Spinal cord (tissue), 10 donors: ENCODE results near the gene DPF3. TPM values are rescaled to one million over a fixed set of nuclear protein-coding genes. Genes with fewer than 3 reads are reported as not detected.
A peak's percentile ranks its signal among the peaks of the same experiment; 100 is the strongest.

Experiments used
- DNase-seq, 6 donors: peaks; one replicate each; pipeline versions ENCODE4 v3.0.0 to v3.0.0-alpha.2; 2013 to 2015; ENCODE audit warnings: low spot score in 6 of 6, low read depth in 4 of 6
- H3K27ac ChIP-seq: one replicate; pipeline ENCODE4 v1.5.1; 2013; ENCODE audit warnings: low read depth, low read length, control low read depth
- H3K27me3 ChIP-seq: one replicate; pipeline ENCODE4 v1.6.1; 2013; ENCODE audit warnings: low read length; ENCODE audit not compliant: control insufficient read depth, insufficient read depth
- H3K36me3 ChIP-seq: one replicate; pipeline ENCODE4 v1.6.1; 2013; ENCODE audit warnings: low read length; ENCODE audit not compliant: control insufficient read depth, insufficient read depth
- H3K4me1 ChIP-seq: one replicate; pipeline ENCODE4 v1.6.1; 2013; ENCODE audit warnings: low read length; ENCODE audit not compliant: control insufficient read depth, insufficient read depth
- H3K4me3 ChIP-seq: one replicate; pipeline ENCODE4 v1.5.1; 2013; ENCODE audit warnings: low read depth, low read length, control low read depth
- H3K9me3 ChIP-seq: one replicate; pipeline ENCODE4 v1.6.1; 2013; ENCODE audit warnings: low read length; ENCODE audit not compliant: control insufficient read depth, insufficient read depth
- WGBS: methylation state at CpG from one replicate; pipeline ENCODE4 v1.1.5; 2013; ENCODE audit warnings: missing lambda C conversion rate; ENCODE audit not compliant: insufficient coverage; 5-methylcytosine and 5-hydroxymethylcytosine counted together
- polyA plus RNA-seq, 2 donors: library from polyadenylated mRNA; unstranded; fragments of 120-200 nt; gene quantifications; one replicate each; pipeline ENCODE4 v1.2.1, GENCODE V29; 2013; ENCODE audit not compliant: insufficient read length in 2 of 2
- total RNA-seq, 2 donors: library from RNA; depleted of rRNA in 1 of 2; stranded (reverse); fragments of 120-200 nt in 1 of 2; fragments of >200 nt in 1 of 2; gene quantifications; one replicate each; pipeline versions ENCODE4 v1.2.3 to v1.2.4, GENCODE V29; 2013 to 2014
- donor health status: healthy.

DPF3 gene
- total and polyA plus RNA-seq, 4 donors: 9.6 to 14.5 (median 12.8) TPM

GRCh38 chr14:72815430-72815829 is 78.5 kb downstream of the DPF3 start:
- WGBS: 85% methylated on average over 4 of the region's 4 CpGs
- peaks cover 22% of the 10 kb centered on the region for H3K4me1 ChIP-seq
- H3K27me3 ChIP-seq: no peaks in the 10 kb centered on the region
- H3K36me3 ChIP-seq: no peaks in the 10 kb centered on the region
- H3K9me3 ChIP-seq: no peaks in the 10 kb centered on the region
- no peak overlapping the region for H3K27ac ChIP-seq
- H3K4me3 ChIP-seq: no peak overlapping the region
- DNase-seq: no peak

GRCh38 chr14:72812292-72812851 is 81.5 kb downstream of the DPF3 start:
- no peaks in the 10 kb centered on the region for H3K36me3 ChIP-seq
- H3K27ac ChIP-seq: peak overlapping the region; percentile 10
- peaks cover 29% of the 10 kb centered on the region for H3K4me1 ChIP-seq
- H3K4me3 ChIP-seq: no peak overlapping the region
- H3K27me3 ChIP-seq: no peaks in the 10 kb centered on the region
- DNase-seq: peak in 2 of 6 donors; percentile 35 to 61
- no peaks in the 10 kb centered on the region for H3K9me3 ChIP-seq
- WGBS: 54% methylated on average over 17 of the region's 17 CpGs

DNA sequence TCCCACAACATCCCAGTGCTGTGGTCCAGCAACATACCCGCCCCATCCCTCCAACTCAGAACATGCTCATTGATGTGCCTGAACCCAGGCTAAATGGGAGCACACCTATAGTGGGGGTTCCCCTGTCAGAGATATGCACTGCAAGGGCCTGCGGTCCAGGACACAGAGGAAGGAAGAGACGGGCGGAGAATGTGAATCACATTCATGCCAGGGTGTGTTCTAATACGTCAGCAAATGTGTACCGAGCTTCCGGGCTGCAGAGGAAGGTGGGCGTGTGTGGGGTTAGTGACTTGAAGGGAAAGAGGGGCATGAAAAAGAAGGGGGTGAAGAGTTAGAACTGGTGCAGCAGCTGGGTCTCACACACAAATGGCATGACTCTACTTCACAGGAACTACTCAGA is 83.7 kb downstream of the DPF3 start:
- Histone ChIP-seq H3K4me3 (no peak overlapping the region), H3K9me3 (no peaks in the 10 kb centered on the region), H3K27me3 (no peaks in the 10 kb centered on the region), H3K27ac (no peak overlapping the region), H3K36me3 (no peaks in the 10 kb centered on the region), H3K4me1 (peaks cover 29% of the 10 kb centered on the region)
- no peak for DNase-seq
- 94% methylated on average over 7 of the region's 8 CpGs for WGBS

DNA sequence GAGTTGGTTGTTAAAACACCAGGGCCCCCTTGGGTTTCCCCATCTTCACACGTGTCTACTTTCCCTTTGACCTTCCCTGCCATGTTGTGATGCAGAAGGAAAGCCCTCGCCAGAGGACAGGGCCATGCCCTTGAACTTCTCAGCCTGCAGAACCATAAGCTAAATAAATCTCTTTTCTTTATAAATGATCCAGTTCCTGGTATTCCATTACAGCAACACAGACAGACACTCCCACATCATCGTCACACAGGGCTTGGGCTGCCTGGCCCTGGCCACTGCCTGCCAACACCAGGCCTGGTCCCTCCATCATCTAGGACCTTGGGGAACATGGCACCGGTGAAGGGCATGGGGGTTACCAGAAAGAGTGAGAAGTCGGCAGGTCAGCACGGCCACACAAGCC is 84.8 kb downstream of the DPF3 start:
- H3K36me3 ChIP-seq: no peaks in the 10 kb centered on the region
- no peak overlapping the region for H3K4me3 ChIP-seq
- H3K9me3 ChIP-seq: no peaks in the 10 kb centered on the region
- H3K27me3 ChIP-seq: no peaks in the 10 kb centered on the region
- H3K4me1 ChIP-seq: peaks cover 29% of the 10 kb centered on the region
- H3K27ac ChIP-seq: no peak overlapping the region
- no peak for DNase-seq
- WGBS: 57% methylated on average over 3 of the region's 6 CpGs

GRCh38 chr14:72808564-72808963 is 85.3 kb downstream of the DPF3 start:
- no peak overlapping the region for H3K27ac ChIP-seq
- no peaks in the 10 kb centered on the region for H3K36me3 ChIP-seq
- no peak overlapping the region for H3K4me3 ChIP-seq
- WGBS: 100% methylated on average over 1 of the region's 4 CpGs
- DNase-seq: peak in 1 of 6 donors; percentile 31
- H3K4me1 ChIP-seq: peaks cover 31% of the 10 kb centered on the region
- H3K9me3 ChIP-seq: no peaks in the 10 kb centered on the region
- H3K27me3 ChIP-seq: no peaks in the 10 kb centered on the region

DNA sequence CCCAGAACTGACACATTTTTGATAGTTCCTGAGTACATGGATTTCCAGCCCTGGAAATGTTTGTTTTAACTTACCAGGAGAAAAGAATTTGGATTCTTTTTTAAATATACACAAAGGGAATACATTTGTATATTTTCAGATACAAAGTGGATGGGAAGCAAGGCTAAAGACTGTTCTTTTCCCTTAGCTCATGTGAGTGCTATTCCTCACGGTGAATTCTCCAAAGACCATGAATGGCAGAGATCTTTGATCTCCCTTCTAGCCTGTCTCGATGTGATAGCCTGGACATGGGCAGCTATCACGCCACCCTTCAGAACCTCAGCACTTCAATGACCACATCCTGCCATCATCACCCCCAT is 91.3 kb downstream of the DPF3 start:
- H3K27me3 ChIP-seq: no peaks in the 10 kb centered on the region
- H3K27ac ChIP-seq: no peak overlapping the region
- H3K9me3 ChIP-seq: no peaks in the 10 kb centered on the region
- peaks cover 10% of the 10 kb centered on the region for H3K4me1 ChIP-seq
- DNase-seq: no peak
- no peak overlapping the region for H3K4me3 ChIP-seq
- 84% methylated on average over 3 of the region's 3 CpGs for WGBS
- H3K36me3 ChIP-seq: no peaks in the 10 kb centered on the region

- no peaks in the 10 kb centered on the region for H3K36me3 ChIP-seq
- H3K9me3 ChIP-seq: no peaks in the 10 kb centered on the region
- no peak overlapping the region for H3K4me3 ChIP-seq
- no peak overlapping the region for H3K27ac ChIP-seq
- WGBS: 94% methylated on average over 5 of the region's 5 CpGs
- H3K27me3 ChIP-seq: no peaks in the 10 kb centered on the region
- H3K4me1 ChIP-seq: peaks cover 10% of the 10 kb centered on the region
- DNase-seq: no peak
These were observed 91.9 kb downstream of the DPF3 start for GRCh38 chr14:72801836-72802587.

DNA sequence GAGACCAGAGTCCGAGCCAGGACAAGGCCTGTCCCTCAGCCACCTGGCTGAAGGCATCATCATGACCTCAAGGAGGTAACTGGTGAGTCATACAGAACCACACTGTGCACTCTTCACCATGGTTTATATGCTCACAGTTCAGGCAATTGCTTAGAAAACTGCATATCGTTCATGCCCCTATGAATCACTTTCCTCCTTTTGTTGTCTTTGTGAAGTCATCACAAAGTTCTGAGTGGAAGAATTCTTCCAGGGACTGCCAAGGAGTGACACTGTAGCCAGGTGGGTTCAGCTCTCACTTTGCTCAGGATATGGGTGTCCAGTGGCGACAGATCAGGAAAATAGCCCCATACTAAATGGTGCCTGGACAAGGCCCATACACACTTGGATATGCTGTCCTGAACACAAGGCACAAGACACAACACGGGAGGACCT is 92.5 kb downstream of the DPF3 start:
- Histone ChIP-seq H3K27ac (no peak overlapping the region), H3K4me3 (no peak overlapping the region), H3K4me1 (peaks cover 10% of the 10 kb centered on the region), H3K9me3 (no peaks in the 10 kb centered on the region), H3K36me3 (no peaks in the 10 kb centered on the region), H3K27me3 (no peaks in the 10 kb centered on the region)
- 87% methylated on average over 3 of the region's 4 CpGs for WGBS
- DNase-seq: no peak

- no peaks in the 10 kb centered on the region for H3K27me3 ChIP-seq
- peaks cover 10% of the 10 kb centered on the region for H3K4me1 ChIP-seq
- WGBS: 78% methylated on average over 3 of the region's 4 CpGs
- no peaks in the 10 kb centered on the region for H3K9me3 ChIP-seq
- H3K36me3 ChIP-seq: no peaks in the 10 kb centered on the region
- no peak overlapping the region for H3K27ac ChIP-seq
- no peak for DNase-seq
- H3K4me3 ChIP-seq: no peak overlapping the region
These were observed 93.0 kb downstream of the DPF3 start for GRCh38 chr14:72800848-72801370.

DNA sequence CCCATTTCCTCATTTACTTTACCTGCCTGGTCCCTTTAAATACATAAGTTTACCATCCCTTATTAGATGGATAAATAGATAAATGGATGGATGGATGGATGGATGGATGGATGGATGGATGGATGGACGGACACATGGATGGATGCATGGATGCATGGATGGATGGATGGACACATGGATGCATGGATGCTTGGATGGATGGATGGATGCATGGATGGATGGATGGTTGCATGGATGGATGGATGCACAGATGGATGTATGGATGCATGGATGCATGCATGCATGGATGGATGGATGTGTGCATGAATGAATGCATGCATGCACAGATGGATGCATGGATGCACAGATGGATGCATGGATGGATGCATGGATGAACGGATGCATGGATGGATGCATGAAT is 93.6 kb downstream of the DPF3 start:
- H3K36me3 ChIP-seq: no peaks in the 10 kb centered on the region
- H3K4me3 ChIP-seq: no peak overlapping the region
- H3K27me3 ChIP-seq: no peaks in the 10 kb centered on the region
- no peak for DNase-seq
- no peak overlapping the region for H3K27ac ChIP-seq
- no peaks in the 10 kb centered on the region for H3K9me3 ChIP-seq
- WGBS: 94% methylated on average over 2 of the region's 2 CpGs
- peaks cover 10% of the 10 kb centered on the region for H3K4me1 ChIP-seq
